Fibroblast of lung (primary cell): ENCODE data around the gene RAB30. TPM values are rescaled to one million over a fixed set of nuclear protein-coding genes. Genes with fewer than 3 reads are reported as not detected.

ENCODE experiments used
- DNase-seq, 2 donors: peaks; one replicate each; pipeline versions ENCODE4 v3.0.0 to v3.0.0-alpha.2; 2010; ENCODE audit warnings: low read depth in 2 of 2
- H2AFZ ChIP-seq: 2 replicates; pipeline ENCODE4 v1.5.1; 2012; ENCODE audit warnings: low read length, control low read depth, inconsistent platforms
- H3K27ac ChIP-seq: 2 replicates; pipeline ENCODE4 v1.5.1; 2011; ENCODE audit warnings: low read length, control low read depth; ENCODE audit not compliant: insufficient read depth
- H3K27me3 ChIP-seq: 2 replicates; pipeline ENCODE4 v1.5.1; 2011; ENCODE audit warnings: mild to moderate bottlenecking, low read length; ENCODE audit not compliant: control insufficient read depth, insufficient read depth
- H3K36me3 ChIP-seq: 2 replicates; pipeline ENCODE4 v1.5.1; 2011; ENCODE audit warnings: low read length; ENCODE audit not compliant: control insufficient read depth, insufficient read depth
- H3K4me1 ChIP-seq: 2 replicates; pipeline ENCODE4 v1.5.1; 2011; ENCODE audit warnings: low read length; ENCODE audit not compliant: control insufficient read depth, insufficient read depth; ENCODE audit errors: extremely low read depth
- H3K4me2 ChIP-seq: 2 replicates; pipeline ENCODE4 v1.5.1; 2011; ENCODE audit warnings: low read length, control low read depth; ENCODE audit not compliant: insufficient read depth; ENCODE audit errors: extremely low read depth
- H3K4me3 ChIP-seq, 4 experiments: fragments of 200-600 bp in 1 of 4; sonication (generic) in 1 of 4; replicated peaks in 1 of 4; 2 replicates each; pipeline ENCODE4 v1.5.1; 2011 to 2016; ENCODE audit warnings: low read length in 4 of 4, low read depth in 3 of 4, mild to moderate bottlenecking in 3 of 4, control low read depth in 2 of 4, inconsistent platforms in 1 of 4, mixed read lengths in 1 of 4; ENCODE audit not compliant: insufficient read depth in 1 of 4; ENCODE audit errors: control extremely low read depth in 1 of 4
- H3K79me2 ChIP-seq: 2 replicates; pipeline ENCODE4 v1.5.1; 2012; ENCODE audit warnings: mild to moderate bottlenecking, low read length, inconsistent platforms; ENCODE audit not compliant: control insufficient read depth, insufficient read depth
- H3K9ac ChIP-seq: 2 replicates; pipeline ENCODE4 v1.5.1; 2011; ENCODE audit warnings: mild to moderate bottlenecking, low read length, control low read depth; ENCODE audit not compliant: insufficient read depth
- H3K9me3 ChIP-seq: 2 replicates; pipeline ENCODE4 v1.5.1; 2012; ENCODE audit warnings: low read depth, low read length; ENCODE audit not compliant: control insufficient read depth, insufficient read depth
- H4K20me1 ChIP-seq: 2 replicates; pipeline ENCODE4 v1.5.1; 2011; ENCODE audit warnings: low read length; ENCODE audit not compliant: control insufficient read depth, insufficient read depth; ENCODE audit errors: extremely low read depth
- EZH2 ChIP-seq: IDR thresholded peaks from 2 replicates; pipeline ENCODE4 v1.5.1; 2012; ENCODE audit warnings: low read length, control low read depth, mild to moderate bottlenecking; ENCODE audit errors: missing control alignments
- polyA plus RNA-seq, 2 donors: library from polyadenylated mRNA; depleted of rRNA in 1 of 2; stranded (reverse) in 1 of 2; unstranded in 1 of 2; fragments of >200 nt; gene quantifications; 2 replicates each; pipeline ENCODE4 v1.2.1, GENCODE V29; 2011 to 2012; ENCODE audit warnings: missing spikeins in 1 of 2
- total RNA-seq: library from RNA; depleted of rRNA; stranded (reverse); fragments of >200 nt; gene quantifications from 2 replicates; pipeline ENCODE4 v1.2.1, GENCODE V29; 2014
- TF ChIP-seq, protein P1 (sequence below), 2 donors: IDR thresholded peaks in 1 of 2; conservative IDR thresholded peaks in 1 of 2; 1 replicate in 1 of 2; 2 replicates in 1 of 2; pipeline ENCODE4 v1.5.1; 2011 to 2012; ENCODE audit warnings: low read length in 2 of 2, control low read depth in 1 of 2, inconsistent platforms in 1 of 2, low read depth in 1 of 2, mild to moderate bottlenecking in 1 of 2

Gene RAB30
- total and polyA plus RNA-seq, 2 donors (not counting 1 experiment from before 2014, with no cell fraction given) = 33.9 to 45.2 TPM

DNA sequence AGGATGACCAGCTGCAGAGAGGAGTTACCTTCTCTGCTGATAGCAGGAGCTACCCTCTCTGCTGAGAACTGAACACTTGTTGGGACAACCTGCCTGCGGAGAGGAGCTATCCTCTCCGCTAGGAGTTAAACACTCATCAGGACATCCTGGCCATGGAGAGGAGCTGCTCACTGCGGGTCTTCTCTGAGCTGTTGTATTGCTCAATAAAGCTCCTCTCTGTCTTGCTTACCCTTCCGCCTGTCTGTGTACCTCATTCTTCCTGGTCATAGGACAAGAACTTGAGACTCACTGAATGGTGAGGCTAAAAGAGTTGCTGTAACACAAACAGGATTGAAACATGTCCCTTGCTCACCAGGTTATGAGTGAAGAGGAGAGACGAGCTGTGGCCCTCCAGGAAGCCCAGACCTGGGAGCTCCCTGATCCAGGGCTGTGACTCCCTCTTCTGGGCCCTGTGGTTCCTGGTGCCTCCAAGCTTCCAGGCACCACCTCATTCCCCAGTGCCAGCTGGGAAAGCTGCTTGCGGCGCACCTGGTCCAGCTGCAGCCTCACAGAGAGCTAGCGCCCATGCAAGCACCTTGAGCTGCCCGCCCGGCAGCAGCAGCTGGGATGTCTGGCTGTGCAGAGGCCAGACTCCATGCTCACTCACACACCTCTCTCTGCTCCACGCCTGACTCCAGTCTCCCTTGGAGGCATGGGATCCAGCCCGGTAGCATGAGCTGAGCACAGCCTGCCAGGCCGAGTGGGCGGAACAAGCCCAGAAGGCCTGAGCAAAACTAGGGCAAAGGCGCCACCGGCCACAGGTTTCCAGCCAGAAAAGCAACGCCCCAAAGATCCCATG is 50.5 kb downstream of the RAB30 start:
- TF ChIP-seq, protein P1, sequence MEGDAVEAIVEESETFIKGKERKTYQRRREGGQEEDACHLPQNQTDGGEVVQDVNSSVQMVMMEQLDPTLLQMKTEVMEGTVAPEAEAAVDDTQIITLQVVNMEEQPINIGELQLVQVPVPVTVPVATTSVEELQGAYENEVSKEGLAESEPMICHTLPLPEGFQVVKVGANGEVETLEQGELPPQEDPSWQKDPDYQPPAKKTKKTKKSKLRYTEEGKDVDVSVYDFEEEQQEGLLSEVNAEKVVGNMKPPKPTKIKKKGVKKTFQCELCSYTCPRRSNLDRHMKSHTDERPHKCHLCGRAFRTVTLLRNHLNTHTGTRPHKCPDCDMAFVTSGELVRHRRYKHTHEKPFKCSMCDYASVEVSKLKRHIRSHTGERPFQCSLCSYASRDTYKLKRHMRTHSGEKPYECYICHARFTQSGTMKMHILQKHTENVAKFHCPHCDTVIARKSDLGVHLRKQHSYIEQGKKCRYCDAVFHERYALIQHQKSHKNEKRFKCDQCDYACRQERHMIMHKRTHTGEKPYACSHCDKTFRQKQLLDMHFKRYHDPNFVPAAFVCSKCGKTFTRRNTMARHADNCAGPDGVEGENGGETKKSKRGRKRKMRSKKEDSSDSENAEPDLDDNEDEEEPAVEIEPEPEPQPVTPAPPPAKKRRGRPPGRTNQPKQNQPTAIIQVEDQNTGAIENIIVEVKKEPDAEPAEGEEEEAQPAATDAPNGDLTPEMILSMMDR (conservative IDR thresholded peaks at IDR 0.05 in 1 of 2, IDR thresholded peaks at IDR 0.05 in 1 of 2; ENCODE audit: low read depth in 1 of 2, low read length in 2 of 2) = no peak
- no peak for TF ChIP-seq EZH2
- H3K9ac ChIP-seq = no peak overlapping the region
- DNase-seq = no peak
- H3K27ac ChIP-seq = no peak overlapping the region
- no peak overlapping the region for H2AFZ ChIP-seq
- H3K4me2 ChIP-seq = no peak overlapping the region
- peaks cover 20% of the 10 kb centered on the region for H3K79me2 ChIP-seq
- no peak overlapping the region for H3K4me3 ChIP-seq
- no peaks in the 10 kb centered on the region for H3K36me3 ChIP-seq
- no peaks in the 10 kb centered on the region for H3K9me3 ChIP-seq
- H3K27me3 ChIP-seq = no peaks in the 10 kb centered on the region
- no peaks in the 10 kb centered on the region for H4K20me1 ChIP-seq
- H3K4me1 ChIP-seq = no peaks in the 10 kb centered on the region

DNA sequence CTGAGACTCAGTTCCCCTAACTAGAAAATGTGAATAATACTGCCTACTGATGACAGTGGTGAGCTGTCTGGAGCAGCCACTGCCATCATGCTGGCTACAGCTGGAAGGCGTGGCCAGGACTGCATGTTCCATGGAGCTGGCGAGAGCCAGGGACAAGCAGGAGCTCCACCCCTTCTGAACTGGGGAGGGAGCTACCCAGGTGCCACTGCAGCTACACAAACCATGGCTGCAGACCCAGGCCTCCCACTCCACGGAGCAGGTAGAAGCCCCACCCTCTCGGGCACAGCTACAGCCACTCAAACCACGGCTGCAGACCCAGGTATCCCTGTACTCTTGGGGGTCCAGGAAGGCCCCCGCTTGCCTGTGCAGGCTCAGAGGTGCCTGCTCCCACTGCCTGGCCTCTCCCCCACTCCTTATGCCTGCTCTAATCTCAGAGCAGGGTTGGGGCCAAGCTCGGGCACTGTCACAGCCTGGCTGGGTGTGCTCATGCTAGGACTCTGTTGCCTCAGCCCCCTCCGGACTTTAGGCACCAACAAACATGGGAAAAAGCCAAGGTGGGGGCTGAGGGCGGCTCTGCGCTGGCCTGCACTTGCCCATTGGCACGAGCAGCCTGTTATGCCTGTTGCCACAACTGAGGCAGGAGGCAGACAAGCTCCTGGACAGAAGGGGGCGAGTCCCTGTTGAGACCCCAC is 51.7 kb downstream of the RAB30 start:
- H3K27me3 ChIP-seq = no peaks in the 10 kb centered on the region
- TF ChIP-seq EZH2 = no peak
- TF ChIP-seq, protein P1 (conservative IDR thresholded peaks at IDR 0.05 in 1 of 2, IDR thresholded peaks at IDR 0.05 in 1 of 2; ENCODE audit: low read depth in 1 of 2, low read length in 2 of 2) = no peak
- peaks cover 17% of the 10 kb centered on the region for H3K79me2 ChIP-seq

DNA sequence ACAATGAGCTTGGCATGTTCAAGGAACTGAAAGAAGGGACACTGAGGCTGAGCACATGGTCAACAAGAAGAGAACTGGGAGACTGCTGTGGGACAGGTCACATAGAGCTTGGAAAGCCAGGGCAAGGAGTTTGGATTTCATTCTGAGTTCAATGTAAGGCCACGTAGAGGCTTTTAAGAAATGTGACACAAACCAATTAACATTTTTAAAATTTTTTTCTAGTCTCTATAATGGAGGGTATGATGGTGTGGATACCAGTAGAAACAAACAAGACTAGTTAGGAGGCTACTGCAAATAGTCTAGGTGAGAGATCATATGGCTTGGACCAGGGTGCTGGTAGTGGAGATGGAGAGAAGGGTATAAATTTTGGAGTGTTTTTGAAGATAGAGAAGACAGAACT is 56.7 kb downstream of the RAB30 start:
- Histone ChIP-seq H3K4me3 (no peak overlapping the region), H3K9ac (no peak overlapping the region), H3K79me2 (peaks cover 4% of the 10 kb centered on the region), H2AFZ (no peak overlapping the region), H3K4me1 (no peaks in the 10 kb centered on the region), H3K27ac (no peak overlapping the region), H4K20me1 (no peaks in the 10 kb centered on the region), H3K36me3 (no peaks in the 10 kb centered on the region), H3K4me2 (no peak overlapping the region), H3K27me3 (no peaks in the 10 kb centered on the region), H3K9me3 (no peaks in the 10 kb centered on the region)
- no peak for TF ChIP-seq EZH2
- TF ChIP-seq, protein P1 (conservative IDR thresholded peaks at IDR 0.05 in 1 of 2, IDR thresholded peaks at IDR 0.05 in 1 of 2; ENCODE audit: low read depth in 1 of 2, low read length in 2 of 2) = no peak
- DNase-seq = no peak

More for the DNA sequence above, 51.7 kb downstream of the RAB30 start:
- Histone ChIP-seq H3K9me3 (no peaks in the 10 kb centered on the region), H3K4me2 (no peak overlapping the region), H3K27ac (no peak overlapping the region), H3K36me3 (no peaks in the 10 kb centered on the region), H3K4me1 (no peaks in the 10 kb centered on the region), H3K9ac (no peak overlapping the region), H3K4me3 (no peak overlapping the region), H4K20me1 (no peaks in the 10 kb centered on the region), H2AFZ (no peak overlapping the region)
- DNase-seq = no peak
